GM23338 (cell line): Measurements from ENCODE around the gene RPS6KA1.

Source experiments
- TF ChIP-seq, protein P1 (sequence below), 2 experiments: fragments of 200-600 bp in 1 of 2; sonication (generic) in 1 of 2; conservative IDR thresholded peaks; 2 replicates each; pipeline versions ENCODE4 v1.5.1 to v1.6.1; 2016 to 2017; ENCODE audit warnings: antibody characterized with exemption in 2 of 2, low read depth in 2 of 2, mild to moderate bottlenecking in 2 of 2, moderate library complexity in 1 of 2
- TF ChIP-seq, protein P2 (sequence below): IDR thresholded peaks from one replicate; pipeline ENCODE4 v1.6.1; 2018; ENCODE audit warnings: antibody characterized with exemption; ENCODE audit not compliant: unreplicated experiment

DNA sequence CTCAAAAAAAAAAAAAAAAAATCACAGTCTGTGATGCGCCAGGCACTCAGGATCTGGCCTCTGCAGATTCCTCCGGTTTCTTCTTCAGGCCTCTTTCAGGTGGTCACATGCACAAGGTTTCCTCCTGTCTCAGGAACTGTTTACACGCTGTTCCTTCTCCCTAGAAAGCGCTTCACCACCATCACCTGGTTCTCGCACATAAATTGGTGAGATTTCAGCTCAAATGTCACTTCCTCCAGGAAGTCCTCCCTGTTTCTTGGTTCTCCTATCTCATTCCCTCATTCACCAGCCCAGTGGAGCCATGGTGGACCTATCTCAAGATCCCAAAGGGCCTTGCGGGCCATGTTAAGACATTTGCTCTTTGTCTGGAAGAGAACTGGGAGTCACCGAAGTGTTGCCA is 30.7 kb upstream of the RPS6KA1 start:
- TF ChIP-seq, protein P1, sequence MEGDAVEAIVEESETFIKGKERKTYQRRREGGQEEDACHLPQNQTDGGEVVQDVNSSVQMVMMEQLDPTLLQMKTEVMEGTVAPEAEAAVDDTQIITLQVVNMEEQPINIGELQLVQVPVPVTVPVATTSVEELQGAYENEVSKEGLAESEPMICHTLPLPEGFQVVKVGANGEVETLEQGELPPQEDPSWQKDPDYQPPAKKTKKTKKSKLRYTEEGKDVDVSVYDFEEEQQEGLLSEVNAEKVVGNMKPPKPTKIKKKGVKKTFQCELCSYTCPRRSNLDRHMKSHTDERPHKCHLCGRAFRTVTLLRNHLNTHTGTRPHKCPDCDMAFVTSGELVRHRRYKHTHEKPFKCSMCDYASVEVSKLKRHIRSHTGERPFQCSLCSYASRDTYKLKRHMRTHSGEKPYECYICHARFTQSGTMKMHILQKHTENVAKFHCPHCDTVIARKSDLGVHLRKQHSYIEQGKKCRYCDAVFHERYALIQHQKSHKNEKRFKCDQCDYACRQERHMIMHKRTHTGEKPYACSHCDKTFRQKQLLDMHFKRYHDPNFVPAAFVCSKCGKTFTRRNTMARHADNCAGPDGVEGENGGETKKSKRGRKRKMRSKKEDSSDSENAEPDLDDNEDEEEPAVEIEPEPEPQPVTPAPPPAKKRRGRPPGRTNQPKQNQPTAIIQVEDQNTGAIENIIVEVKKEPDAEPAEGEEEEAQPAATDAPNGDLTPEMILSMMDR (conservative IDR thresholded peaks at IDR 0.05; ENCODE audit: low read depth in 2 of 2) = no peak
- TF ChIP-seq, protein P2, sequence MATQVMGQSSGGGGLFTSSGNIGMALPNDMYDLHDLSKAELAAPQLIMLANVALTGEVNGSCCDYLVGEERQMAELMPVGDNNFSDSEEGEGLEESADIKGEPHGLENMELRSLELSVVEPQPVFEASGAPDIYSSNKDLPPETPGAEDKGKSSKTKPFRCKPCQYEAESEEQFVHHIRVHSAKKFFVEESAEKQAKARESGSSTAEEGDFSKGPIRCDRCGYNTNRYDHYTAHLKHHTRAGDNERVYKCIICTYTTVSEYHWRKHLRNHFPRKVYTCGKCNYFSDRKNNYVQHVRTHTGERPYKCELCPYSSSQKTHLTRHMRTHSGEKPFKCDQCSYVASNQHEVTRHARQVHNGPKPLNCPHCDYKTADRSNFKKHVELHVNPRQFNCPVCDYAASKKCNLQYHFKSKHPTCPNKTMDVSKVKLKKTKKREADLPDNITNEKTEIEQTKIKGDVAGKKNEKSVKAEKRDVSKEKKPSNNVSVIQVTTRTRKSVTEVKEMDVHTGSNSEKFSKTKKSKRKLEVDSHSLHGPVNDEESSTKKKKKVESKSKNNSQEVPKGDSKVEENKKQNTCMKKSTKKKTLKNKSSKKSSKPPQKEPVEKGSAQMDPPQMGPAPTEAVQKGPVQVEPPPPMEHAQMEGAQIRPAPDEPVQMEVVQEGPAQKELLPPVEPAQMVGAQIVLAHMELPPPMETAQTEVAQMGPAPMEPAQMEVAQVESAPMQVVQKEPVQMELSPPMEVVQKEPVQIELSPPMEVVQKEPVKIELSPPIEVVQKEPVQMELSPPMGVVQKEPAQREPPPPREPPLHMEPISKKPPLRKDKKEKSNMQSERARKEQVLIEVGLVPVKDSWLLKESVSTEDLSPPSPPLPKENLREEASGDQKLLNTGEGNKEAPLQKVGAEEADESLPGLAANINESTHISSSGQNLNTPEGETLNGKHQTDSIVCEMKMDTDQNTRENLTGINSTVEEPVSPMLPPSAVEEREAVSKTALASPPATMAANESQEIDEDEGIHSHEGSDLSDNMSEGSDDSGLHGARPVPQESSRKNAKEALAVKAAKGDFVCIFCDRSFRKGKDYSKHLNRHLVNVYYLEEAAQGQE = no peak
